Measurements from ENCODE around the gene CUX1.
A peak's percentile ranks its signal among the peaks of the same experiment; 100 is the strongest.
"Not testable (repeated sequence)": the region's sequence is repeated elsewhere in the genome, so short reads cannot be mapped to it uniquely, and the experiment has no call there.

The CUX1 gene

DNA sequence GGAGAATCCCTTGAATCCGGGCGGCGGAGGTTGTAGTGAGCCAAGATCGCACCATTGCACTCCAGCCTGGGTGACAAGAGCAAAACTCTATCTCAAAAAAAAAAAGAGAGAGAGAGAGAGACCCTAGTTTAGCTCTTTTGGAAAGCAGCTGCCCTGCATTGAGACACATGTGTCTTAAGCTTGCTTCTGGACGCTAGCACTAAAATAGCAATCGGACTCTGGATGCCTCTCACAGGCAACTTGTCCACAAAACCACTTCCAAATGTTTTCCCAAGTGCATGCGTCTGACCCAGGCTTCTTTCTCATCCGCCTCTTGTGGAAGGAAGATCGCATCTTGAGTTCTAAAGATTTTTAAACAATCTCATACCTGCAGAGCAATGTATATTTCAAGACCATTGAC, 182.7 kb downstream of the CUX1 start:
- DNase-seq: no peak

DNA sequence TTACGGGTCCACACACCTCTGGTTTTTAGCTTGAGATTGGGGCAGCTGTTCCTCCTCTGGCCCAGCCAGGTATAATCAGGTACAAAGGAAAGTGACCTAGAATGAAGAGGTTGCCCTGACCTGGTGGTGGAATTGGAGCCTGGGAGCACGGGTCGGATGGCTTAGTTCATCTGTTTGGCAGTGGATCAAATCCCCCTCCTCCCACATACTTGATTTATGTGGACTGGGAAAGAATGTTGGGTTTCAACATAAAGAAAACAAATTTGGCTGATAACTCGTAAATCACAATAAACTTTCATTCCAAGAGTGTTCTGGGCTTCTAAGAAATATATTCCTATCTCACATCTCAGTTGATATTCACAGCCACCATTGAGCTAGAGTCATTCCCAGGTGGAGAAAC, 186.8 kb downstream of the CUX1 start:
- no peak for DNase-seq

DNA sequence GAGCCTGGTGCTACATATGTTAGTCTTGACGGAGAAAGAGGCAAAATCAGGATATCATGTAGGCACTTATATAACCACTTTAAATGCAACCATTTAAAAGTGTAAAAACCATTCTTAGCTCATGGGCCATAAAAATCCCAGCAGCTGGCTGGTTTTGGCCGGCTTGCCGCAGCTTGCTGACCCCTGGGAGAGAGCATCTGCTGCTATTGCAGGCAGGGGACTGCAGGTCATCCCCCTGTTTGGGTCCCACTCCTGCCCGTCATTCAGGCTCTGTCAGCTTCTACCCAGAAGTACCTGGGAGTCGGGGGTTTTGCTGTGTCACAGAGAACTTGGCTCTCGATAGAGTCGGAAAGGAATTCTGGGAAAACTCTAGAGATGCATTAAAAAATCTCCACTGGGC, 187.4 kb downstream of the CUX1 start:
- peak in 1 of 58 donors; percentile 22 for DNase-seq

DNA sequence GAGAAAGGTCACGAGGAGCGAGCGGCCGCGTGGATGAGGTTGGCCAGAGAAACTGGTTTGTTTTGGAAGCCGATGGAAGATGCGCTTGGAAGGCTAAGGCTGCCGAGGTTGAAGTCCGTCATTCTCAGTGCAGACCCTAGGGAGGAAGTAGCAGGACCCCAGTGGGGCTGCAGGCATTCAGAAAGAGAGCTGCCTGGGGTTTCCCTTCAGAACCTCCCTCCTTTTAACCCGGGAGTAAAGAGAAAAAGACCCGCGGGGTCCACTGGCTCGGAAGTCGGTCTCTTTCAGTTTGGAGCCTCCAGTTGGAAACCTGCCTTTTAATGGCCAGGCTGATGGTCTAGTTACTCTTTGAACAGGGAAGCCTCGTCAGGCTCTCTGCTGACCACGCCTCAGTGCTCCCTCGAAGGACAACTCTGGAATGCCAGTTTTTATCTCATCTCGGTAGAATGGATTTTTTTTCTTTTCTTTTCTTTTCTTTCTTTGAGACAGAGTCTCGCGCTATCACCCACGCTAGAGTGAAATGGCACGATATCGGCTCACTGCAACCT, 188.6 kb downstream of the CUX1 start:
- DNase-seq: no peak

DNA sequence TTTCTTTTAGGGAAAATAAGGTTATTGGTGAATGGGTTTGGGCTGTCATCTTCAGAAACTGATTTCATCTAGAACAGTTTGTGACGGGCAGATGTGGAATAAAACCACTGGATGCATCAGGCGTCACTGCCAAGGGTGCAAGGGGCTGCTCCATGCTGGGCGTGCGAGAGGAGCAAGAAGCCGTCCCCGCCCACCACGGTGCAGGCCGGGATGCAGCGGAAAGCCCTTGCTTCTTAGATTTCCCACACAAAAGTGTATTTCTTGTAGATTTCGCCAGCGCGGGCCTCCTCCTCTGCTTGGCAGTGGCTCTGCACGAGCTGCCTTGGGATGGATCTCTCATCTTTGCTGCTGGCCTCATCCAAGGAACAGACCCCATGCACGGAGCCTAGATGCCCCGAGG, 189.3 kb downstream of the CUX1 start:
- no peak for DNase-seq

DNA sequence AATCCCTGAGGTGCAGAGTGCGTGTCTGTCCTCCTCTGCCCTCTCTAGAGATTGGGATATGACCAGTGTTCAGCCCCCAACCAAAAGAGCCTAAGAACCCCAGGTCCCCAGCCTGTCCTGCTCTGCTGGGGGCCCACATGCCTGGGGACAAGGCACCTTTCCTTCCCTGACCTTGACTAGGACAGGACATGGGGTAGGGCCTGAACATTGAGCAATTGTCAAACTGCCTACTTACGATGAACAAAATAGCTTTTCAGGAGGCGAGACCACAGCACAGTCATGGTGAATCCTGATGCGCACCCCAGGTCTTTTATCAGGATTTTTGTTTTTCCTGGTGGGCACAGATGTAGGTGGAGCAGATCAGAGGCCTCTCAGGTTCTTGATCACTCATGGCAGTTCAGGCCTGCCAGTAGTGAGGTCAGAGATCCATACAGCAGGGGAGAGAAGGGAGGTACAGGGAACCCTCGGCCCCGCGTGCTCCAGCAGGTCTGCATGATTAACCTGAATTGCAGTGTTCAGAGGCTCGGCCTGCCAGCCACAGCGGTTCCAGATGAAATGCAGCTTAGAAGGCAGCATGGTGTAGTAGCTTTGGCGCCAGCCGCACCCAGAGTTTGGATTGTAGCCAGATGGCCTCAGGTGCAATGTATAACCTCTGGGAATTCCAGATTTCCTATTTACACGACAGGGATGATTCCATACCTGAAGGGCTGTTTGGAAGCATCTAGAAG, 191.3 kb downstream of the CUX1 start:
- no peak for DNase-seq

DNA sequence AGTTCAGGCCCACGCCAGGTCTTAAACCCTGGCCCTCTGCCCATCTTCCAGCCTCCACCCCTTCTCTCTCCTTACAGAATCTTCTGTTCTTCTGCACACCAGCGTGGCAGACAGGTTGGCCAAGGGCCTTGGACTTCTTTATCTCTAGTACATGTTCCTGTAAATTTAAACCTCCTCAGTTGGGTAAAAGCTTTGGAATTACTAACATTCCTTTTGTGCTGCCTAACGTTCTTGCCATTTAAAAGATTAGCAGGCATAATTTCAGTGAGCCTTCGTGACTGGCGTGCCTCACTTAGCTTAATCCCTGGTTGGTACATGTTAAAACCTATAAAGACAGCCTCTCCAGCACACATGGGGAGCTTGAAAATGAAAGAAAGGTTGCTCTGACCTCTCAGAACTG, 192.2 kb downstream of the CUX1 start:
- DNase-seq: no peak

DNA sequence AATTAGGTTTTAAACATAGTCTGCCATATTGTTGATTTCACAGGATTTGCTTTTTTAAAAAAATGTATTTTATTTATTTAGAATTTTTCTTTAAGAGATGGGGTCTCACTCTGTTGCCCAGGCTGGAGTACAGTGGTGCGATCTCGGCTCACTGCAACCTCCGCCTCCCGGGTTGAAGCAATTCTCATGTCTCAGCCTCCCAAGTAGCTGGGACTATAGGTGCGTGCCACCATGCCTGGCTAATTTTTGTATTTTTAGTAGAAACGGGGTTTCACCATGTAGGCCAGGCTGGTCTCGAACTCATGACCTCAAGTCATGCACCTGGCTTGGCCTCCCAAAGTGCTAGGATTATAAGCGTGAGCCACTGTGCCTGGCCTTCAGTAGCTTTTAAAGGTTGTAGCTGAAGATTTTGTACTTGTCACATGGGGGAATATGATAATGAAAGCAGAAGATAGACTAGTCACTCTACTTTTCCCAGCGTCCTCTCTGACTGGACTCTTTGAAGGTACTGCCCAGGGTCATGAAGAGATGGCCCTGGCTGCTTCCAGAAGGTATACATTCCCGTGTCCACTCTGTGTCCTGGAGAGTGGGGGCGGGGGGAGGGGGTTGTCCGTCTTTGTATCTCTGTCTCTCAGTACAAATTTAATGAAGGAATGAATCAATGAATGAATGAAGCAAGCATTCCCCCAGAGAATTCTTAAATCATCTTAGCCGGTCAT, 194.8 kb downstream of the CUX1 start:
- DNase-seq: not testable (repeated sequence)

DNA sequence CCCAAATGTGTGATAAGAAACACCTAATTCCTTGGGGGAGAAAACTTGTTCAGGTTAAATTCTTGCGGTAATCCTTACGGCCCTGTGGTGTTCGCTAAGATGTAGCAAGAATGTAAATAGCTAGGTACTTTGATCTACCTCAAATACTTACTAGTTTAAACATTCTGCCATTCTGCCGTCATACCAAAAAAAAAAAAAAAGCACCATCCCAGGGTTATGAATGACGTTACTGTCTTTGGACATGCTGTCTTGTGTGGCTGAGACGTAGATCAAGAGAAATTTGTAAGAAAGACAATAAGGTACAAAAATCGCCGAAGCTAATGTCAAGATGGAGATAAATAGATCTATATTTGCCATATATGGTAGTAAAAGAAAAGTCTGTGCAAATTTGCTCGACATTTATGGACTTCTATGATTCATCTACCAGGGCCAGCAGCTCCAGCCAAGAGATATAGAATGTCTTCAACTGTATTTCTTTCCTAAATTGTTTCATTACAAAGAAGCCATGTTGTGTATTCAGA, 195.6 kb downstream of the CUX1 start:
- no peak for DNase-seq

DNA sequence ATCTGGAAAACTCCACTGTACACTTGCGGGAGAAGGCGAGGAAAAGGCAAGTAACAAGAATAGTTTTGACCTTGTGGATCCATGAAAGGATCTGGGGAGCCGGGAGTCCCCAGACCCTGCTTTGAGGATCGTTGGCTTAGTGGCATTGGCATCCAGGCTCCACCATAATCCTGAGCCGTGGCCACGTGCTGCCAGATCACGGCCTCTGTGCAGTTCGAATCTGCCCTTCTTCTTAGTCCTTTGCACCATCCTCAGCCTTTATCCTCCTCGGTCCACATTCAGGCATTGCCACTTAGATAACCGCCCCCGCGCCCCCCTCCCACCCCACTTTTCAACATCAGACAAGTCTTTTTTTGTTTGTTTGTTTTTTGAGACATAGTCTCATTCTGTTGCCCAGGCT, 201.4 kb downstream of the CUX1 start:
- DNase-seq: no peak

DNA sequence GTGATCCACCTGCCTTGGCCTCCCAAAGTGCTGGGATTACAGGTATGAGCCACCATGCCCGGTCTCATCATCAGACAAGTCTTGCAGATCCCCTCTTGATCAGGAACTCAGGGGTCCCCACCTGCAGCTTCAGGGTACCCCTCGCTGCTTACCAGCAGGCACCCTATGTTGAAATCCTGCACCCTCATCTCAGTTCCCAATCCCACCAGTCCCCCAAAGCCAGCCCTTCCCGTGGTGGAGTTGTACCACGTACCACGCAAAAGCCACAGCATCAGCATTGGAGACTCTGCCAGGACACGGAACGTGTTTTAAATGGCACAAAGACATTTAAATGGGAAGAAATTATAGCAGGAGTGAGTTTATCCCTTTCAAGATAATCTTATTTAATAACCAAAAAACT, 202.0 kb downstream of the CUX1 start:
- DNase-seq: no peak

DNA sequence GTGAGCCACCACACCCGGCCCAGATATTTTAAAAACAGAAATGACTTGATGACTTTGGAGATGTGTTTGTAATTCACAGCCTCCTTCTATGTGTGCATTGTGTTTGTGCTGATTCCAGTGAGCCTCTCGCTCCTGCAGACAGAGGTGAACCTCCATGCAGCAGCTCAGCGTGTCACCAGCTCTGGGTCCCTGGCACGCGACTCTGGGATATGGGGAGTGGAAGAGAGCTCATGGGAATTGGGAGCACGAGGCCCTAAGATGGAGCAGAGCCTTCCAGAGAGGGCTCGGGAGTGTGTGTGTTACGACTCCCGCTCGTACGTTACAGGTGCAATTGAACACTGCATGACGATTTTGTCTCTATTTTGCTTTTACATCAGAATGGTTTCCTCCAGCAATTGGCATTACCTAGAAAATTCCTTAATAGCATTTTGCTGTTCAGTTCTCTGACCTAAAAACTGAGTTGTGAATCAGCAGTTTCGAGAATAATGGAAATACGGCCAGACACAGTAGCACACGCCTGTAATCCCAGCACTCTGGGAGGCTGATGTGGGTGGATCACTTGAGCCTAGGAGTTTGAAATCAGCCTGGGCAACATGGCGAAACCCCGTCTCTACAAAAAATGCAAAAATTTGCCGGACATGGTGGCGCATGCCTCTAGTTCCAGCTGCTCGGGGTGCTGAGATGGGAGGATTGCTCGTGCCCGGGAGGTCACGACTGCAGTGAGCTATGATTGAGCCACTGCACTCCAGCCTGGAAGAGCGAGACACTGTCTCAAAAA, 204.6 kb downstream of the CUX1 start:
- DNase-seq: no peak

DNA sequence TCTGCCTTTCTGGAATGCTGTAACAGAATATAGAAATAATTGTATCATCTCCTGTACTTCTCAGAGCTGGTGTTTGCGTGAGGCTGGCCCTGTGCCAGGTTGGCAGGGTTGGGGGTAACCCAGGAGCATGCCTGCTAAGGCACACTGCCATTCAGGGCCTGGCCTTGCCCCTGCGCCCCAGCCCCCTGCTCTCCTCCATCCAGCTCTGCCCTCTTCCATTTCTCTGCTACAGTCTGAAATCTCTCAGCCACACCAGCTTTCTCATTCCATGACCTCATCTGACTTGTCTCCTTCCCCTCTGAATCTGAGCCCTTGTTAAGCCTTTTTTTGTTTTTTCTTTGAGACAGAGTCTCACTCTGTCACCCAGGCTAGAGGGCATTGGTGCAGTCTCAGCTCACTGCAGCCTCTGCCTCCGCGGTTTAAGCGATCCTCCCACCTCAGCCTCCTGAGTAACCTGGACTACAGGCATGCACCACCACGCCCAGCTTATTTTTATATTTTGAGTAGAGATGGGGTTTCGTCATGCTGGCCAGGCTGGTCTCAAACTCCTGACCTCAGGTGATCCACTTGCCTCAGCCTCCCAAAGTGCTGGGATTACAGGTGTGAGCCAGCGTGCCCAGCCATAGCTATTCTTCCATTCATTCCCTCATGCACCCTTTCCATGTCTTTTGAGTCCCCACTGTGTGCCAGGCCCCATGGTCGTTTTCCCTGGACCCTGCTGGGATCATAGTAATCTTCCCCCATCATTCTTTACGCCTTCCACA, 206.8 kb downstream of the CUX1 start:
- DNase-seq: peak in 1 of 58 donors; percentile 45

DNA sequence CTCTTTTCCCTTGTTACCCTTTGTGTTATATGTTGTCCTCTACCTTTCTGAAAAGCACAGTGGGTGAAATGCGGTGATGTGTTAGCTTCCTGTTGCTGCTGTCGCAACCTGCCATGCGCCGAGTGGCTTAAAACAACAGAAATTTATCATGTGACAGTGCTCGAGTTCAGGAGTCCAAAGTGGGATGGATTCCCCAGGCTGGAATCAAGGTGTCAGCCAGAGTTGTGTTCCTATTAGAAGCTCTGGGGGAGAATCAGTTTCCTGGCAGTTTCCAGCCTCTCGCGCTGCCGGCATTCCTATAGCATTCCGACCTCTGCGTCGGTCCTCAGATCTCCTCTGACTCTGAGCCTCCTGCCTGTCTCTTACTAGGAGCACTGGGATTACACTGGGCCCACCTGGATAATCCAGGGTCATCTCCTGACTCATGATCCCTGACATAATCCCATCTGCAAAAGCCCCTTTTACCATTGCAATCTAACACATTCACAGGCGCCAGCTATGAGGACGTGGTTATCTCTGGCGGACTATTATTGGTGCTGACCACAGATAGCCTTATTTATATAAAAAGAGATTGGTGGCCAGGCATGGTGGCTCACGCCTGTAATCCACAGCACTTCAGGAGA, 207.5 kb downstream of the CUX1 start:
- DNase-seq: no peak

DNA sequence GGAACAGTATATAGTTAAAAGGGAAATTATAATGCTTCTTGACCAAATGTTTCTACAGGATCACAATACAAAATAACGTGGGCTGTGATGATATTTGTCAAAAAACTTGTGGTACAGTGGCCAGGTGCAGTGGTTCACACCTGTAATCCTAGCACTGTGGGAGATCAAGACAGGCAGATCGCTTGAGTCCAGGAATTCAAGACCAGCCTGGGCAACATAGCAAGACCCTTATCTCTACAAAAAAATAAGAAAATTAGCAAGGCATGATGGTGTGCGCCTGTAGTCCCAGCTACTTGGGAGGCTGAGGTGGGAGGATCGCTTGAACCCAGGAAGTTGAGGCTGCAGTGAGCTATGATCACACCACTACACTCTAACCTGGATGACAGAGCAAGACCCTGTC, 208.4 kb downstream of the CUX1 start:
- not testable (repeated sequence) for DNase-seq

DNA sequence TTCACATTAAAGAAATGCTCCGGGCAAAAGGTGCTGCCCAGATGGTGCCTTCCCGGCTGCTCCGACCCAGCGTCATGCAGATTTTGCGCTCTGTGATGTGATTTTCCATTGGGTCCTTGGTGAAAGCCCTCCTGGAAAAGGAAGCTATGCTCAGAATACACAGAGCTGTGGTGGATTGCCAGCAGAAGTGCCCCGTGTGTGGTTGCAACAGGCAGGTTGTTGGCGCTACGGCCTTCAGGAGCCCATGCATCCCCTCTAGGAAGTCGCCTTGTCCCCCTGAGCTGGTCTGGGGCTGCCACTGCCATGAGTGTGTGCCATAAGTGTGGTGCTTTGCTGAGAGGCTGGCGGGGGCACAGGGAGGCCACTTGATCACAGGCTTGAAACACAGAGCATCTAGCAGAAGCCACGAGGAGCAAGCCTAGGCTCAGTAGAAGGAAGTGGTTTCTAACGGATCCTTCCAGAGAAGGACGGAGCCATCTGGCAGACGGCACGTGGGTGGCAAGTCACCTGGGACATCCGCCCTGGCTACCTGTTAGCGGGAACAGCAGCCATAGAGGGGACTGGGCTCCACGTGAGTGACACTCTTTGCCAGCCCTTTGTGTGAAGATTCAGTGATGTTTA, 210.9 kb downstream of the CUX1 start:
- DNase-seq: no peak

DNA sequence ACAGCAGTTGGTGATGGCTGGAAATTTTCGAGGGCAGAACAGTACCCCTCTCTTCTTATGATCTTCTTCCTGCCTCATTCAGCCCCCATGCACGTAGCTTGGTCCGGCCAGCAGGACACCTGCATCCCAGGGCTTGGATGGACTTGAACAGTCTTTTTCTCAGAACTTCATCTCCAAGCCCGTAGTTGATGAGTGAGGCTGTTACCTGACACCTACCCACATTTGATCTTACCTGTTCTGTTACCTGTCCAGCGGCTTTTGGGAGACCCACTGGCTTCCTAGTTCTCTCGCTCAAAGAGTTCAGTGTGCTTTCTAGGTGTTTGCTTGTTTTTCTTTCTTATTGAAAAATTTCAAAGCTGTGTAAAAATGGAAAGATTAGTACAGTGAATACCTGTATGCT, 212.2 kb downstream of the CUX1 start:
- DNase-seq: no peak

DNA sequence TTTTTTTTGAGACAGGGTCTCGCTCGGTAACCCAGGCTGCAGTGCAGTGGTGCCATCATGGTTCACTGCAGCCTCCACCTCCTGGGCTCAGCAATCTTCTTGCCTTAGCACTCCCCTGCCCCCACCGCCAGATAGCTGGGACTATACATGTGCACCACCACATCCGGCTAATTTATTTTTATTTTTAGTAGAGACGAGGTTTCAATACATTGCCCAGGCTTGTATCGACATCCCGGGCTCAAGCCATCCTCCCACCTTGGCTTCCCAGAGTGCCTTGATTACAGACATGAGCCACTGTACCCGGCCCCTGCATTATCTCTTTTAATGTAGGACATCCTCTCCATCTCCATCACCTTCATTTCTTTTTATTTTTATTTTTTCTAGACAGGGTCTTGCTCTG, 213.3 kb downstream of the CUX1 start:
- no peak for DNase-seq

DNA sequence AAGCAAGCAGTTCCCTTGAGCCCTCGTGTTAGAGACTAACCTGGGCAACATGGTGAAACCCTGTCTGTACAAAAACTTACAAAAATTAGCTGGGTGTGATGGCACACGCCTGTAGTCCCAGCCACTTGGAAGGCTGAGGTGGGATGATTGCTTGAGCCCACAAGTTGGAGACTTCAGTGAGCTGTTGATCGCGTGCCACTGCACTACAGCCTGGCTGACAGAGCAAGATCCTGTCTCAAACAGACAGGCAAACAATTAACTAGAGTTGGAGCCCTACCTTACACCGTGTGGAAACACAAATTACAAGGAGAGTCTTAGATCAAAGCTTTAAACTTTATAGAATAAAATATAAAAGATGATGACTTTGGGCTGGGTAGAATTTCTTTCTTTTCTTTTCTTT, 219.5 kb downstream of the CUX1 start:
- no peak for DNase-seq

DNA sequence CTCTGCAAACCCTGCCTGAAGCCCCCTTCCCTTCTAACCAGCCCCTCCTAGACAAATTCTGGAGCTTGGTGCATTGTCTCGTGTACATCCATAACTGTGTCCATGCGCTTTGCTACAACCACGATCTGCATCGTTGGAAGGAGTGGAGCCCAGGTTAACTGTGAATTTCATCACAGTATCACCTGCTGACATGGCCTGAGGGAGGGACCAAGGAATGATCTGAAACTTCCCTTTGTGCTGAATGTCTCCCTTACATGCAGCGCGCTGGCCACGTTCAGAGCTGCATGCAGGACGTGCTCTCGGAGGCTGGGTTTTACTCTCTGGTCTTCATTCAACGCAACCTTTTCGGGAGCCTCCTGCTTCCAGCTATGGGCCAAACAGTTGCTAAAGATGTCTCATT, 222.3 kb downstream of the CUX1 start:
- DNase-seq: no peak
